Muscle of arm (tissue), 12 donors: Measurements from ENCODE around the gene NLRP6. TPM values are rescaled to one million over a fixed set of nuclear protein-coding genes. Genes with fewer than 3 reads are reported as not detected.

Source experiments
- polyA plus RNA-seq, 12 donors: library from polyadenylated mRNA; unstranded; fragments of 120-200 nt; gene quantifications; one replicate each; pipeline ENCODE4 v1.2.1, GENCODE V29; 2013; ENCODE audit not compliant: insufficient read length in 12 of 12

NLRP6 gene
- polyA plus RNA-seq, 12 donors: not detected

Other genes with a start within 250 kb of the NLRP6 start
- gene SCGB1C1, start 85.3 kb upstream of the NLRP6 start, polyA plus RNA-seq: not detected
- 10 to 100 TPM in 11 of 12 donors, not detected in 1; 28.4 to 42.3 (median 36.0) TPM for gene BET1L, start 71.0 kb upstream of the NLRP6 start, polyA plus RNA-seq
- gene RIC8A, start 70.7 kb upstream of the NLRP6 start, polyA plus RNA-seq: 100 to 1,000 TPM in 1 of 12 donors, 10 to 100 TPM in 10, not detected in 1; 39.7 to 116 (median 55.6) TPM
- 10 to 100 TPM in 11 of 12 donors, not detected in 1; 17.8 to 44.5 (median 21.1) TPM for gene SIRT3, start 42.1 kb upstream of the NLRP6 start, polyA plus RNA-seq
- 100 to 1,000 TPM in 6 of 12 donors, 10 to 100 TPM in 5, not detected in 1; 87.0 to 117 (median 103) TPM for gene PSMD13, start 41.4 kb upstream of the NLRP6 start, polyA plus RNA-seq
- 10 to 100 TPM in 5 of 12 donors, 1 to 10 TPM in 6, not detected in 1; 5.6 to 14.9 (median 9.0) TPM for gene PGGHG, start 10.7 kb downstream of the NLRP6 start, polyA plus RNA-seq
- under 1 TPM in 1 of 12 donors, not detected in 11; 0.45 TPM for gene IFITM5, start 21.1 kb downstream of the NLRP6 start, polyA plus RNA-seq
- 100 to 1,000 TPM in 2 of 12 donors, 10 to 100 TPM in 9, not detected in 1; 47.9 to 173 (median 75.0) TPM for gene IFITM2, start 29.4 kb downstream of the NLRP6 start, polyA plus RNA-seq
- 10 to 100 TPM in 9 of 12 donors, 1 to 10 TPM in 1, not detected in 2; 9.9 to 21.3 (median 14.1) TPM for gene IFITM1, start 35.6 kb downstream of the NLRP6 start, polyA plus RNA-seq
- gene IFITM3, start 42.5 kb downstream of the NLRP6 start, polyA plus RNA-seq: 100 to 1,000 TPM in 11 of 12 donors, not detected in 1; 155 to 302 (median 238) TPM
- 10 to 100 TPM in 10 of 12 donors, 1 to 10 TPM in 1, not detected in 1; 8.1 to 55.6 (median 14.5) TPM for gene B4GALNT4, start 91.1 kb downstream of the NLRP6 start, polyA plus RNA-seq
- 10 to 100 TPM in 3 of 12 donors, 1 to 10 TPM in 1, under 1 TPM in 4, not detected in 4; 0.24 to 30.6 (median 2.7) TPM for gene PKP3, start 115.8 kb downstream of the NLRP6 start, polyA plus RNA-seq
- 10 to 100 TPM in 9 of 12 donors, 1 to 10 TPM in 2, not detected in 1; 6.8 to 22.7 (median 11.2) TPM for gene SIGIRR, start 136.6 kb downstream of the NLRP6 start, polyA plus RNA-seq
- gene ANO9, start 163.6 kb downstream of the NLRP6 start, polyA plus RNA-seq: 10 to 100 TPM in 2 of 12 donors, 1 to 10 TPM in 2, under 1 TPM in 7, not detected in 1; 0.08 to 14.1 (median 0.31) TPM
- 10 to 100 TPM in 11 of 12 donors, not detected in 1; 22.7 to 52.4 (median 26.0) TPM for gene PTDSS2, start 171.9 kb downstream of the NLRP6 start, polyA plus RNA-seq
- 100 to 1,000 TPM in 1 of 12 donors, 10 to 100 TPM in 10, not detected in 1; 69.4 to 126 (median 78.8) TPM for gene RNH1, start 228.8 kb downstream of the NLRP6 start, polyA plus RNA-seq